AML-193 (cell line): ENCODE results near the gene ZNF23.

Experiments used
- DNase-seq, 2 experiments: peaks; one replicate each; lab custom pipeline; 2025; lab: John Stamatoyannopoulos, UW

Gene ZNF23

DNA sequence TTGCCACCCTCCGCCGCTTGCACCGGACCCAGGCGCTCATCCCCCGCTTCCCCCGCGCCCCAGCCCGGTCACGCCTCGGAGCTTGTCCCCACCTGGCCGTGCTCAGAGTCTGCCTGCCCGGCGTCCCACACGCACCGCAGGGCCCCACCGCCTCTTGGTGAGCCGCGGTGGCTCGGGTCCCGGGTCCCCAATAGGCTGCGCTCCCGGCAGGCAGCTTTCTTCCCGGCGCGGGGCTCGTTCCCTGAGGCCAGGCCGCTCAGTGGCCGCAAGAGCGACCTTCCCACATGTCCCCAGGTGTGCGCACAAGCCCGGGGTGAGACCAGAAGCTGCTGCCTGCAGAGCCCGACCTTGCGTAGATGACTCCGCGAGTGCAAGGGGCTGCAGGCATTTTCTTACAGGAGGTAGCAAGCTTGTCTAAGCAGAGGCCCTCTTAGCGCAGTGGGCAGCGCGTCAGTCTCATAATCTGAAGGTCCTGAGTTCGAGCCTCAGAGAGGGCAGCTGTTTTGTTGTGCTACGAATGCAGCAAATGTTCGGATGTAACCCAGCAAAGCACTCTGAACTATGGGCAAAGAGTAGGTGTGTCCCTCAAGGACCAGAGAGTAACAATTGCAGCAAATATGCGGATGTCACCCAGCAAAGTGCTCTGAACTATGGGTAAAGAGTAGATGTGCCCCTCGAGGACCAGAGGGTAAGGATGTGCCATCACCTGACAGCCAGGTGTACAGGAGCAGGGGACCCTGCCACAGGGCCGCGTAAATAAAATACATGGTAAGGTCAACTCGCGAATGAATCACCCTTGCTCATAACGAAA, 35.8 kb downstream of the ZNF23 start:
- no peak for DNase-seq

DNA sequence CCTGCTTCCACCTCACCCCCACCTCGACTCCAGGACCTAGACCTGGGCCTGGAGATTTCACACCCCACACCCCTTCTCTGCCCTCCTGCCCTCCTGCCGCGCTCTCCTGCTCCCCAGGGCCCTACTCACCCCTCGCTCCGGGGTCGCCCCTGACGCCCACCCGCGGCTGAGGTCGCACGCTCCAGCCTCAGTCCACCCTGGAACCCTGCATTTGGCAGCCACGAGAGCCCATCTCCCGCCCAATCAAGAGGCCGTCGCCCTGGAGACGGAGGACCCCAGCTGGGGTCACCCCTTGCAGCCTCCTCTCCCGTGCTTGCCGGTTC, 36.3 kb downstream of the ZNF23 start:
- DNase-seq: no peak

DNA sequence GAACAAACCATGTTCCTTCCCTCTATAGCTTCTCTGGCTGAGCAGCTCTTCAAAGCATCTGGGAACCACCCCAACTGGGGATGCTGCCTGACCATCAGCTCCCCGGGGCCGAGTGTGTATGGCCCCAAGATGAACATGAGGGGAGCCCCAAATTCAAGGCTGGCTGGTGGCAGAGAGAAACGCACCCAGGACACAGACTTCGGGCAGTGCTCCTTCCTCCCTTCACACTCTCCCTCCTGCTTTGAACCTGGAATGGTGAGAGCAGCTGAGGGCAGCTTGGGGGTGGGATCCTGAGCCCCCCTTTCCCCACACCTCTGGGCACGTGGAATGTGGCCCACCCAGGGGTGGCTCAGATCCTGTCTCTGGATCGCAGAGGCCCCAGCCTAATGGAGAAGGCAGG, 37.4 kb downstream of the ZNF23 start:
- no peak for DNase-seq

DNA sequence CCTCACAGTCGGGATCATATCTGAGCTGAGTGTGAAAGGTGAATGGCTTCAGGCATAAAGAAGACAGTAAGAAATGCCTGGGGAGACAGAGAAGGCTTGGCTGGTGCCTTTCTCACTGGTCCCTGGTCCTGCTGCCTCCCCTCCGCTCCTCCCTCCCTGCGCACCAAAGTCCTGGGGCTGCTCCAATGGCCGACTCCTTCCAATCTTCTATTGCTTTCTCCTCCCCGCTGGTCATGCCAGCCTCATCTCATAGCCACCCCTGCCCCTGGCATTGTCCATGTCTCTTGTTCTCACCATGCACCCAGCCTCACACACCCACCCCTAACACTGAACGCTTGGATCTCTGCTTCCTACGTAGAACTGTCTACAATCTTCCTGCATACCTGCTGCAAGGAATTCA, 38.2 kb downstream of the ZNF23 start:
- no peak for DNase-seq

DNA sequence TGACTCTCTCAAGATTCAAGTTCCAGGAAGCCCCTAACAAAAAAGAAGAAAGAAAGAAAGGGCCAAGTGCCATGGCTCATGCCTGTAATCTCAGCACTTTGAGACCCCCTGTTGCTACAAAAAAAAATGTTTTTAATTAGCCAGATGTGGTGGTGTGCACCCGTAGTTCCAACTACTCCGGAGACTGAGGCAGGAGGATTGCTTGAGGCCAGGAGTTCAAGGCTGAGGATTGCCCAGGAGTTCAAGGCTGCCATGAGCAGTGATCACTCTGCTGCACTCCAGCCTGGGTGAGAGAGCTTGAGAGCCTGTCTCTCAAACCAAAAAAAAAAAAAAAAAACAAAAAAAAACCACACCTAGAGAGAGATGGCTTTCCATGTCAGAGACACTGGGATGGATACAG, 39.0 kb downstream of the ZNF23 start:
- DNase-seq: no peak

DNA sequence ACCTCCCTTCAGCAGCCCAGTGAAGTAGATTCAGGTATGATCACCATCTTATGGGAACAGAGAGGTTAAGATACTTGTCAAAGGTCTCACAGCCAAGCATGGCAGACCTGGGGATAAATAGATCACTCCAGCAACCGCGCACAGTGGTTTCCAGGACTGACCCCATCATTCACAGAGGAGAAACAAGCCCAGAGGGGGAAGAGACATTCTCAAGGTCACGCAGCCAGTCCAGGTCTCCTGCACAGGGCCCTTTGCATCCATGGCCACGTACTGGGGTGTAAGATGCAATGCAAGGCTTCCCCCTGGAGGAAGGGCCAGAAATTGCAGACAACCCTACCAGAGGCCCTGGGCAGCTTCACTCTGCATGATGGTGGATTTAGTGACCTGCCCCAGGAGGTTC, 40.1 kb downstream of the ZNF23 start:
- DNase-seq: peak; percentile 3 to 23

DNA sequence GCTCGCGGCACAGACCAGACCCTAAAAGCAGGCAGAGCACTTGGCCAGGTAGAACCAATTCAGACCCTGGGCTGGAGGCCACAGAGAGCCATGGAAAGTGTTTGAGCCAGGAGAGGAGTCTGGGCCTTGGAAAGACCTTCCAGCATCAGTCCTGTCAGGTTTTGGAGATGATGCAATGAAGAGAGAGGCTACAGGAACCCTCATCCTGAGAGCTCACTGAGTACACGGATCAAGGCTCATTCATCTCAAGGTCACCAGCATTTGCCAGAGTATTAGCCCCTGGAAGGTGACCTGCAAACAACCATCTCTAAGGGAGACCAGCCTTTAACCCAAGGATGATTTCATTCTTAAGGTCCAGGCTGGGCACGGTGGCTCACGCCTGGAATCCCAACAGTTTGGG, 48.0 kb downstream of the ZNF23 start:
- DNase-seq: no peak

DNA sequence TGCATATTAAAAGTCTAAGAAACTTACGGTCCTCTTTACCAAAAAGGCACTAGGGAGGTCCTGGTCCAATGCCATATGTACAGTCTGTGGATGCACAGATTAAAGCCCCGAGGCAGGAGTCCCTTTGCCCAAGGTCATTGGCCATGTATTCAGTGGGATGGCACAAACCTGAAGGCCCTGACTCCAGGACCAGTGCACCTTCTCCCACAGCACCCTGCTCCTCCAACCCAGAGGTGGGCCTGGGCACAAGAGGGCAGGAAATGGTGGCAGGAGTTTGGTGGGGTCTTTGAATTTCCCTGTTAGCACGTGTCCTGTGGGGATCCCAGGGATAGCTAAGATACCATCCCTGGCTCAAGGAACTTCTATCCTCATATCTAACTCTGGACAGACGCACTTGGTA, 48.7 kb downstream of the ZNF23 start:
- DNase-seq: no peak

DNA sequence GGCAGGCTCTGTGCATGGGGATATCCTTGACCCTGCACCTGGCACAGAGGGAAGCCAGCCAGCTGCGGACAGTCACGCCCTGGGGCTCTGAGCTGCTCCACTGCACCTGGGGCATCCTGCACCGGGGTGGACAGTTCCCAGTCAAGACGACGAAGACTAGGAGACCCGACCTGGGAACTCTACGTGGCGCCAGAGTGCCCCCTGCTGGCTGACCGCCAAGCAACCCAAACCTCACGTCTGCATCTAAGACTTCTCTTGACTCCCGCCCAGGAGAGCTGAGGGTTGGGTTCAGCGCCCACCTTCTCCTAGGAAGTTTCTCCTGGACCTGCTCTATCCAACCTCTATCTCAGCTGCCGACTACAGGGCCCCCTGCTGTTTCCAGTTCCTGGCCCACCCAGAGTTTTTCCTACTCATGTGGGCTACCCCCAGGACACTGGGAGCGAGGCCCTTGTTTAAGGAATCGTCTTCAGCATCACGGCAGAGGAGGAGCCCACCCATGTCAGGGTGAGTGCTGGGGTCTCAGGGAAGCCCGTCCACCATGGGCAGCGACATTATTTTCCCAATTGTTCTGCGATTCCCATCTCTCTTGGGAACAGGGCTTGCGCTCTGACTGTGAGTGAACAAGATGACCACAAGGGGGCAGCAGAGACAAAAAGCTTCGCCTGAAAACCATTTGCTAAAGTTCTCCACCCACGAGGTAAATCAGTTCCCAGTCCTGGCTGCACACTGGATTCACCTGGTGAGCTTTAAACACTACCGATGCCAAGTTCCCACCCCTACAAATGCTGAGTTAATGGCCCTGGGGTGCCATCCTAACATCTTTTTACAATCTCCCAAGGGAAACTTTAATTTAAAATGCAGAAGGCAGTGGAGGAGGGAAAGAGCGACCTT, 49.5 kb downstream of the ZNF23 start:
- peak; percentile 20 to 39 for DNase-seq

DNA sequence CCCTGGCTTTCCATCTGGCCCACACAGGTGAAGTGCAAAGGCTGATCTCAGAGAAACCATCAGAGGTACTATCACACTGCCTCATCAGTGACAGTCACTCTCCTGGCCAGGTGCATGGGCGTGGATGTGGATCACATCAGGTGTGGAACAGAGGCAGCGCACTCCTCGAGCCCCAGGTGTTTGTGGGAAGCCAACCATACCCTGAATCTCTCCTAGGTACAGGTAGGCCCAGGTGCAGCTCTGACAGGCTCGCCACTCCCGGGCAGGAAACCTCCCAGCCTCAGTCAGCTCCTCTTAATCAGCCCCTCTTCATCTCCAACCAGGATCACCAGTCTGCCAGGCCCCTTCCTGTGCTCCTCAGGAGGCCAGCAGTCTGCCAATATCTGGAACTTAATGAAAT, 51.9 kb downstream of the ZNF23 start:
- DNase-seq: no peak

DNA sequence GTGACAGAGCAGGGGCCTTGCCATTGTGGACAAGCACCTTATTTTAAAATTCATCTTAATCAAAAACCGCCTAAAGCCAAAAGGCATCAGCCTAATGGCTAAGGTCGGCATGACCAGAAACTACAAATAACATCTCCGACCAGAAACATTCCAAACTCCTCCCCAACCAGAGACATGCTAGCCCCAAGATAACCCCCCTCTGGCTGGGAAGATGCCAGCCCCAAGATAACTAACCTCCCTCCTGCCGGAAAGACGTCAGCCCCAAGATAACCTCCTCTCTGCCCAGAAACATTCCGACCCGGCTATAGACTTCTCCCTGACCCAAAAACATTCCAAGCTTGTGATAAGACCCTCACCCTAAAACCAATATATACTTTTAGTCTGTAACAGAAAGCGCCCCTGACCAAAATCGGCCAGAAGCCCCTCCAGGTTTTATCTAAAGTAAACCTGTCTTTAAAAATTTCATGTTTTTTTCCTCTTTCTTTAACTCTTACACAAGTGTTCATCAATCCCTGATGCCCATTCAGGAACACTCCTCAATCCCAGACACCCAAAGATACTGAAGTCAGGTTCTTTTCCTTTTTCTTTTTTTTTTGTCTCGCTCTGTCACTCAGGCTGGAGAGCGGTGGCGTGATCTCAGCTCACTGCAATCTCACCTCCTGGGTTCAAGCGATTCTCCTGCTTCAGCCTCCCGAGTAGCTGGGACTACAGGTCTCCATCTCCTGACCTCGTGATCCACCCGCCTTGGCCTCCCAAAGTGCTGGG, 52.9 kb downstream of the ZNF23 start:
- no peak for DNase-seq

DNA sequence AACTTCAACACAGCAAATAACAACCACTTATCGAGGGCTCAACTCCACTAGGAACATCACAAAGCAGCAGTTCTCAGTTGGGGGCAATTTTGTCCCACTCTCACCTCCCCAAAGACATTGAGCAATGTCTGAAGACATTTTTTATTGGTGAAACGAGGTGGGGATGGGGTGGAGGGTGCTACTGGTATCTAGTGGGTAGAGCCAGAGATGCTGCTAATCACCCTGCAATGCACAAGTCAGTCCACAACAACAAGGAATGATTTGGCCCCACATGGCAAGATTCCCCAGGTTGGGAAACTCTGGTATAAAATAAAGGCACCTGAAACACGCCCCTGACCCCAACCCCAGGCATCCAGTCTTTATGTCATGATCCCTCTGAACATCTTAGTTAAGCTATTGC, 53.5 kb downstream of the ZNF23 start:
- no peak for DNase-seq

DNA sequence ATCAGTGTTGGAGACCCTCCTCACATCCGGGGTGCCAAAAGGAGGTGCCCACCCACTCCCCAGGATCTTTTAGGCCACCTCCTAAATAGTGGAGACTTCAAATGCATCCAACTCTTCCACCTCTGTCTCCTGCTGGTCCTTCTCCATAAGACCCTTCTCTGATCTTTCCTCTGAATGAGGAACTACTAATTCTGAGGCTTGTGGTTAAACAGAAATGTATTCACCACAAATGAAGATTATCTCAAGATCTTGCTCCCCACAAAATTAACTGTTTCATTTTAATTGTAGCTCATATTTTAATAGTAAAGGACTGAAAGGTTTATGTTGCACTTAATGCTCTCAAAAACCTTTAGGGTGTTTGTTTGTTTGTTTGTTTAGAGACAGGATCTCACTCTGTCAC, 54.3 kb downstream of the ZNF23 start:
- peak; percentile 14 to 17 for DNase-seq

DNA sequence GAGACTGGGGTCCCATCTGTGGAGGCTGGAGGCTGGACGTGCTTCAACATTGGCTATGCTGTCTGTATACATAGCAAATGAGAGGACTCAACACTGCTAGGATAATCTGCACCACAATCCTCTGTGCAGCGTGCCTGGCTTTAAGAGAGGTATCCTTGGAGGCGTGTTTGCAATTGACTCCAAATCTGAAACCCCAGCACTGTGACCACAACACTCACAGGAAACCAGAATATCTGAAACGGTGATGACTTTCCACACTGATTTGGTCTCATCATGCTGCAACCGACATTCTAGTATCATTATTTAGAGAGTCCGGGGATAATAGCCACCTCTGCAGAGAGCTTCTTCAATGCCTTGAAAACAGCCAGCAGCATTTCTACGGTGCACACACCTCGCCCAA, 55.3 kb downstream of the ZNF23 start:
- DNase-seq: no peak

DNA sequence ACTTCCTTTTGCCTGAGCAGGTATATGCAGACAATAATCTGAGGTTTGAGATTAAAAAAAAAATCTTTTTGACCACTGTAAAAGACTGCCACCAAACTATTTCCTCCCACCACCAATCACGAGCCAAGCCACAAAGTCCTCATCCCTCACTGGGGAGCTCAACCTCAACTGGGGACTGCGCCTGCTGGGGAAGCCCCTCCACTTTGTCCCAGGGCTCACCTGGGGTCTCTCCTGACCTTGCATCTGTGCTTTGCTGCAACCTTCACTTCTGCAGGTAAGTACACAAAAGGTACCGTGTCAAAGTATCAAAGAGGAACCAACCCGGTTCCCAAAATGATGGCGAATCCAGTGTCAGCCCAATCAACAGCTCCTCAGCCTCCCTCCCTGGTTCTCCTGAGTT, 55.7 kb downstream of the ZNF23 start:
- DNase-seq: no peak

DNA sequence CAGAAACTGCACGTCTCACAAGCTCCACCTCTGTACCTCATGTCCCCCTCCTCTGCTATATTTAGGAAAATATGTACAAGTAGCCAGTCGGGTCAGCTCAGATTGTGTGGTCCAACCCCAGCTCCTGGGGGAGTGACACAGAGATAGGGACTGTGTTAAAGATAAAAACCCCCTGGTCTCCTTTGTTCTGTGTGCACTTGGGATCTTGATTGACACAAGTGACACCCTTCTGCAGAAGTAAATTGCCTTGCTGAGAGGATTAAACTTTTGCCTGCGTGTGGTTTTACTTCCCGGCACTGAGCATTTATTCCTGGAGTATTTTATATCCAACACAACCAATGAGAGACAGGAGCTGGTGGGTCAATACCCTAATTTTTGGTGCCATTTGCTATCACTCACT, 57.7 kb downstream of the ZNF23 start:
- no peak for DNase-seq

DNA sequence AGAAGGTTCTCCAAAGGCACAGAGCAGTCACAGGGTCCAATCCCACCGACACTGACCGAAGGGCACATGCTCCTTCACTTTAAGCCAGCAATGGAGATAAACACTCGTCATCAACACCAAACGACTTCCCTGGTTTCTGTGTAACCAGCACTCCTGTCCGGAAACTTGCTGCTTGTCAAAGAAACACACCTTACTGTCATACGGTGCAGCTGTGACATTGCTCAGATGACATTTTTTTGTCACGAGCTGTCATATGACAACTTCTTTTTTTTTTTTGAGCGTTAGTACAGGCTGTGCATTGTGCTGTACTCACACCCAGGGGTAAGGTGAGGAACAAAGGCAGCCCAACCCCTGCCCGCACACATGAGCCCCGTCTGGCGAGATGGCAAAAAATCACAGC, 59.4 kb downstream of the ZNF23 start:
- DNase-seq: no peak

DNA sequence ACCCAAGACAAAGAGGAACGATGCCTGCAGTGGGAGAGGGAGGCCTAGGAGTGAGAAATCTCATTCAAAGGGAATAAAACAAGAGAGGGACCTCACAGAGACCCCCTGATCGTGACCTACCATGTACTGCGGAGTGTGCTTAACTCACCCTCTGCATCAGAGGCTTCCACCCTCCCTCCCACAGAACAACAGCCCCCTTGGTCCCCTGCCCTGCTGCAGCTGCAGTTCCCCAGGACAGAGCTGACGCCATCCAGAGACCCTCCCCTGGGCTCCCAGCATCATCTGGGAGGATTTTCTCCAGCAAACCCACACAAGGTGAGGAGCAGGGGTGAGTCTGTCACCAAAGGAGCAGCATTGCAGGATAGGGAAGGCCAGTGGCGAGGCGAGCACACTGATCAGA, 60.0 kb downstream of the ZNF23 start:
- no peak for DNase-seq

DNA sequence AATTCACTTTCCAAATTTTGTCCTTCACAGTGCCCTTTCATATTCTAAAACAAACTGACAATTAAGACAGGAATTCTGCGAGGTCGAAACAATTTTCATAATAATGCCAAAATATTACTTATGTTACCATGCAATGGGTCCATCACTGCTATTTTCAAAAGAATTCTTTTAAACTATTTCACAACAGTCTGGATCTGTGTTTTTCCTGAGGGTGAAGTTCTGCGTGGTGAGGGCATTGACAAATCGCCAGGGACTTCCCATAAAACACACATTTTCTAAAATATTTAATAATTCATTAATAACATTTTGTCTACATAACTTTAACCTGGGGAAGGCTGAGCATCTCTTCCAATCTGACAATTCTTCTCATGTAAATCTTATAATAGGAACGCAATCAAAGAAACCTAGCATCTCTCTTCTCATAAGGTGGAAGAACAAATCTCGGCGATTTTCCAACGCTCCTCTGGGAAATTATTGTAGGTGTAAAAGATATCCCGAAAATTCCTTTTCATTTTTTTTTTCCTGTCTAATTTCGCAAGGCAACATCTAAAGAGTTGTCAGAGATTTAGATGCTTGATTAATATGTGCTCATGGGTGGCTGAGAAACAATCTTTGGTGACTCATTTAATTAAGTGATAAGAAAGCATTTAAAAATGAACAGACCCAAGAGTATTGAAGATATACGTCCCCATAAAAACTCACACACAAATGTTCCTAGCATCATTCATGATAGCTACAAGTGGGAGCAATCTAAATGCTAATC, 62.1 kb downstream of the ZNF23 start:
- DNase-seq: no peak
